HG03095 (cell line): ENCODE measurements around the gene LAMTOR3.
"Not testable (repeated sequence)": the region's sequence is repeated elsewhere in the genome, so short reads cannot be mapped to it uniquely, and the experiment has no call there.

Source experiments
- ATAC-seq: cut with Tn5 transposase; IDR thresholded peaks from one replicate; pipeline ENCODE4 v1.9.1; 2021; ENCODE audit warnings: moderate library complexity; ENCODE audit not compliant: unreplicated experiment

Gene LAMTOR3

GRCh38 chr4:99832758-99833157 lies 61.5 kb downstream of the LAMTOR3 start:
- no peak for ATAC-seq

- ATAC-seq, result no peak
These were observed 61.9 kb downstream of the LAMTOR3 start for GRCh38 chr4:99832321-99832720.

- ATAC-seq, result not testable (repeated sequence)
These were observed 64.2 kb downstream of the LAMTOR3 start for GRCh38 chr4:99830051-99830450.

GRCh38 chr4:99828477-99828876 lies 65.8 kb downstream of the LAMTOR3 start:
- ATAC-seq, result no peak
